HCT116 (cell line): ENCODE measurements around the gene MUC21. TPM values are rescaled to one million over a fixed set of nuclear protein-coding genes. Genes with fewer than 3 reads are reported as not detected.

Source experiments
- ATAC-seq: fragments of 200-7000 bp; cut with Tn5 transposase; 2 replicates; pipeline ENCODE4 v1.9.1; 2020; ENCODE audit warnings: mild to moderate bottlenecking, moderate library complexity
- BruUV-seq: library from RNA; stranded (reverse); fragments of 400-500 nt; replicated peaks from 2 replicates; lab custom pipeline; 2021; lab: Mats Ljungman, UMichigan
- CTCF ChIA-PET: fragments of 300-600 bp; sonication (Branson Sonifier 250); formaldehyde crosslinking; loops from one replicate; lab custom pipeline; 2021; ENCODE audit warnings: antibody characterized with exemption; lab: Charles Lee
- POLR2A ChIA-PET: fragments of 300-600, 350-600 bp; sonication (Branson Sonifier 250); formaldehyde crosslinking; loops from one replicate; lab custom pipeline; 2021; ENCODE audit warnings: antibody characterized with exemption; lab: Charles Lee
- RAD21 ChIA-PET, 2 experiments: fragments of 300-600 bp; sonication (Branson Sonifier 250); formaldehyde crosslinking; loops; one replicate each; lab custom pipeline; 2023; ENCODE audit warnings: low total read pairs in 2 of 2; ENCODE audit not compliant: uncharacterized antibody in 2 of 2, unreplicated experiment in 2 of 2, low non-redundant PET in 1 of 2; lab: Charles Lee
- DNase-seq: peaks from one replicate; pipeline ENCODE4 v3.0.0-alpha.2; 2010; ENCODE audit warnings: low read depth, low spot score
- H2AFZ ChIP-seq: fragments of 200-600 bp; shearing (Covaris generic), sonication (generic); 2 replicates; pipeline ENCODE4 v1.6.1; 2017; ENCODE audit warnings: low read depth, mixed run types, mixed read lengths, antibody characterized with exemption, low read length; ENCODE audit not compliant: poor library complexity, severe bottlenecking
- H3K27ac ChIP-seq: 2 replicates; pipeline ENCODE4 v1.5.1; 2012; ENCODE audit warnings: low read depth, low read length
- H3K27me3 ChIP-seq: fragments of 200-600 bp; sonication (generic); 2 replicates; pipeline ENCODE4 v1.6.1; 2016; ENCODE audit warnings: mixed run types, low read length, mixed read lengths; ENCODE audit not compliant: insufficient read depth
- H3K36me3 ChIP-seq, 2 experiments: fragments of 200-500 bp in 1 of 2; fragments of 200-600 bp in 1 of 2; sonication (Bioruptor generic) in 1 of 2; sonication (generic) in 1 of 2; 2 replicates each; pipeline versions ENCODE4 v1.5.1 to v1.6.1; 2014 to 2016; ENCODE audit warnings: low read length in 2 of 2, inconsistent platforms in 1 of 2, mixed read lengths in 1 of 2, mixed run types in 1 of 2; ENCODE audit not compliant: insufficient read depth in 2 of 2, control insufficient read depth in 1 of 2
- H3K4me1 ChIP-seq, 2 experiments: fragments of 200-600 bp in 1 of 2; sonication (generic) in 1 of 2; 2 replicates each; pipeline versions ENCODE4 v1.5.1 to v1.6.1; 2012 to 2017; ENCODE audit warnings: low read length in 2 of 2, inconsistent platforms in 1 of 2, mild to moderate bottlenecking in 1 of 2, mixed read lengths in 1 of 2, mixed run types in 1 of 2, moderate library complexity in 1 of 2; ENCODE audit not compliant: insufficient read depth in 2 of 2, control insufficient read depth in 1 of 2
- H3K4me2 ChIP-seq: fragments of 200-600 bp; sonication (generic); 2 replicates; pipeline ENCODE4 v1.6.1; 2017; ENCODE audit warnings: mixed run types, low read length, mixed read lengths
- H3K4me3 ChIP-seq, 2 experiments: fragments of 200-600 bp in 1 of 2; sonication (generic) in 1 of 2; replicated peaks in 1 of 2; 2 replicates each; pipeline ENCODE4 v1.5.1; 2011 to 2016; ENCODE audit warnings: low read length in 2 of 2, control low read depth in 1 of 2, low read depth in 1 of 2, mild to moderate bottlenecking in 1 of 2, mixed read lengths in 1 of 2, mixed run types in 1 of 2
- H3K79me2 ChIP-seq: fragments of 200-600 bp; sonication (generic); 2 replicates; pipeline ENCODE4 v1.6.1; 2017; ENCODE audit warnings: mild to moderate bottlenecking, mixed run types, low read length, moderate library complexity, mixed read lengths; ENCODE audit not compliant: insufficient read depth
- H3K9ac ChIP-seq: fragments of 200-600 bp; sonication (generic); 2 replicates; pipeline ENCODE4 v1.6.1; 2016; ENCODE audit warnings: low read length, mixed read lengths
- H3K9me2 ChIP-seq: fragments of 200-600 bp; sonication (generic), shearing (Covaris generic); 2 replicates; pipeline ENCODE4 v1.6.1; 2017; ENCODE audit warnings: mixed run types, mild to moderate bottlenecking, moderate library complexity; ENCODE audit not compliant: insufficient read depth
- H3K9me3 ChIP-seq, 2 experiments: fragments of 200-500 bp in 1 of 2; fragments of 200-600 bp in 1 of 2; sonication (Bioruptor generic) in 1 of 2; sonication (generic) in 1 of 2; 2 replicates each; pipeline ENCODE4 v1.6.1; 2014 to 2017; ENCODE audit warnings: low read length in 2 of 2, mixed read lengths in 2 of 2, inconsistent platforms in 1 of 2, low read depth in 1 of 2, mild to moderate bottlenecking in 1 of 2, mixed run types in 1 of 2, moderate library complexity in 1 of 2; ENCODE audit not compliant: control insufficient read depth in 1 of 2, insufficient read depth in 1 of 2
- H4K20me1 ChIP-seq: fragments of 200-600 bp; sonication (generic), shearing (Covaris generic); 2 replicates; pipeline ENCODE4 v1.6.1; 2017; ENCODE audit warnings: mixed run types, mild to moderate bottlenecking, moderate library complexity; ENCODE audit not compliant: insufficient read depth
- CBX3 ChIP-seq: IDR thresholded peaks from 2 replicates; pipeline ENCODE4 v1.6.1; 2012; ENCODE audit warnings: low read depth
- CEBPB ChIP-seq: IDR thresholded peaks from 2 replicates; pipeline ENCODE4 v1.6.1; 2012; ENCODE audit warnings: low read depth
- CTCF ChIP-seq, 3 experiments: fragments of 200-600 bp in 1 of 3; sonication (generic) in 1 of 3; IDR thresholded peaks in 2 of 3; conservative IDR thresholded peaks in 1 of 3; 2 replicates each; pipeline ENCODE4 v1.5.1; 2012 to 2017; ENCODE audit warnings: low read depth in 2 of 3, low read length in 2 of 3, antibody characterized with exemption in 1 of 3, borderline replicate concordance in 1 of 3, control low read depth in 1 of 3, mild to moderate bottlenecking in 1 of 3, mixed read lengths in 1 of 3, mixed run types in 1 of 3, moderate library complexity in 1 of 3; ENCODE audit not compliant: insufficient read depth in 1 of 3
- EGR1 ChIP-seq: IDR thresholded peaks from 2 replicates; pipeline ENCODE4 v1.6.1; 2012; ENCODE audit warnings: low read depth
- ELF1 ChIP-seq: IDR thresholded peaks from 2 replicates; pipeline ENCODE4 v1.6.1; 2012; ENCODE audit warnings: low read depth, borderline replicate concordance
- EZH2phosphoT487 ChIP-seq: fragments of 200-600 bp; IDR thresholded peaks from 2 replicates; pipeline ENCODE4 v1.6.1; 2018; ENCODE audit warnings: antibody characterized with exemption, borderline replicate concordance
- POLR2AphosphoS5 ChIP-seq: IDR thresholded peaks from 2 replicates; pipeline ENCODE4 v1.6.1; 2011; ENCODE audit warnings: mild to moderate bottlenecking, low read depth, low read length, moderate library complexity
- SIN3A ChIP-seq: IDR thresholded peaks from 2 replicates; pipeline ENCODE4 v1.6.1; 2012; ENCODE audit warnings: low read depth
- SP1 ChIP-seq: IDR thresholded peaks from 2 replicates; pipeline ENCODE4 v1.6.1; 2012; ENCODE audit warnings: low read depth
- SRF ChIP-seq: IDR thresholded peaks from 2 replicates; pipeline ENCODE4 v1.6.1; 2012; ENCODE audit warnings: low read depth
- TCF7L2 ChIP-seq: IDR thresholded peaks from 2 replicates; pipeline ENCODE4 v1.7.0; 2011; ENCODE audit warnings: borderline replicate concordance, inconsistent platforms; ENCODE audit not compliant: insufficient read depth, insufficient read length; ENCODE audit errors: extremely low read depth
- ZFX ChIP-seq: fragments of 450-650 bp; IDR thresholded peaks from 2 replicates; pipeline ENCODE4 v1.6.1; 2017
- ZNF274 ChIP-seq: fragments of 200-500 bp; sonication (Bioruptor generic); IDR thresholded peaks from 2 replicates; pipeline ENCODE4 v1.6.1; 2014; ENCODE audit warnings: mild to moderate bottlenecking, low read depth, low read length, inconsistent platforms
- intact Hi-C: fragments of 100-400 bp; cut with micrococcal nuclease; formaldehyde crosslinking; loops from 2 replicates; pipeline ENCODE4 v1.10.0; 2022
- total RNA-seq: library from RNA; stranded (reverse); gene quantifications from one replicate; pipeline ENCODE4 v1.2.1, GENCODE V29; 2021; ENCODE audit not compliant: unreplicated experiment
- TF ChIP-seq, protein P1 (sequence below): IDR thresholded peaks from 2 replicates; pipeline ENCODE4 v1.6.1; 2012
- TF ChIP-seq, protein P2 (sequence below): IDR thresholded peaks from 2 replicates; pipeline ENCODE4 v1.6.1; 2012; ENCODE audit warnings: low read depth
- TF ChIP-seq, protein P3 (sequence below): IDR thresholded peaks from 2 replicates; pipeline ENCODE4 v1.6.1; 2012

The MUC21 gene
- total RNA-seq, 1 experiment from 2014 or later, result not detected

DNA sequence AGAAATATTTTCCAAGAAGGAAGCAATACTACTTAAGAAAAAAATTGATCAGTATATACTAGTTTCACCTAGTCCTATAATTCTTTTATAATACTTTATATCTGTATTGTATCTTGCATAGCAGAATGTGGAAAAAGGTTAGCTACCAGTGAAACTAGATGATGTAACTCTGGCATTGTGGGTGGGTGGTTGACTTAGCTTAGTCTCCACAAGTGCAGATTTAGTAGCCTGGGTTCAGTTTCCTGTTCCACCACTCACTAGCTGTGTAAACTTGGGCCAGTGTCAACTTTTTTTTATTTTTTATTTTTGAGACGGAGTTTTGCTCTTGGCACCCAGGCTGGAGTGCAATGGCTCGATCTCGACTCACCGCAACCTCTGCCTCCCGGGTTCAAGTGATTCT is 2.0 kb downstream of the MUC21 start:
- ChIA-PET CTCF (no interaction called here), RAD21 (no interaction called here), POLR2A (no interaction called here)
- H3K9ac ChIP-seq, result no peak overlapping the region
- H4K20me1 ChIP-seq, result no peaks in the 10 kb centered on the region
- TF ChIP-seq SIN3A (no peak), SRF (no peak), ZNF274 (no peak), ZFX (no peak)
- H3K36me3 ChIP-seq, result no peaks in the 10 kb centered on the region
- no peaks in the 10 kb centered on the region for H3K79me2 ChIP-seq
- H3K27me3 ChIP-seq, result no peaks in the 10 kb centered on the region
- no peak for ATAC-seq
- no peak for DNase-seq
- no TSS peak for BruUV-seq
- peaks cover 8 to 9% of the 10 kb centered on the region in 2 experiments; a peak in 3 of 4 replicates for H3K4me1 ChIP-seq
- H3K27ac ChIP-seq, result no peak overlapping the region
- H2AFZ ChIP-seq, result no peak overlapping the region
- H3K4me3 ChIP-seq, result no peak overlapping the region
- no peak overlapping the region for H3K4me2 ChIP-seq
- H3K9me3 ChIP-seq, result no peaks in the 10 kb centered on the region
- intact Hi-C loops, result no loop called here
- no peaks in the 10 kb centered on the region for H3K9me2 ChIP-seq

GRCh38 chr6:30987304-30987703 is 3.8 kb downstream of the MUC21 start:
- Histone ChIP-seq H3K4me2 (no peak overlapping the region), H3K9ac (no peak overlapping the region), H3K4me3 (no peak overlapping the region), H3K27ac (no peak overlapping the region), H3K36me3 (no peaks in the 10 kb centered on the region), H3K9me3 (no peaks in the 10 kb centered on the region), H3K27me3 (no peaks in the 10 kb centered on the region), H3K9me2 (no peaks in the 10 kb centered on the region)
- RAD21 ChIA-PET, result no interaction called here
- no peak for DNase-seq
- BruUV-seq, result no TSS peak
- TF ChIP-seq ELF1, result no peak
- TF ChIP-seq, protein P1, sequence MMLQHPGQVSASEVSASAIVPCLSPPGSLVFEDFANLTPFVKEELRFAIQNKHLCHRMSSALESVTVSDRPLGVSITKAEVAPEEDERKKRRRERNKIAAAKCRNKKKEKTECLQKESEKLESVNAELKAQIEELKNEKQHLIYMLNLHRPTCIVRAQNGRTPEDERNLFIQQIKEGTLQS, result no peak
- no peak for TF ChIP-seq CEBPB
- TF ChIP-seq SP1, result no peak
- no peak for TF ChIP-seq CBX3
- TF ChIP-seq EZH2phosphoT487, result no peak
- no peak for TF ChIP-seq EGR1
- TF ChIP-seq, protein P2, sequence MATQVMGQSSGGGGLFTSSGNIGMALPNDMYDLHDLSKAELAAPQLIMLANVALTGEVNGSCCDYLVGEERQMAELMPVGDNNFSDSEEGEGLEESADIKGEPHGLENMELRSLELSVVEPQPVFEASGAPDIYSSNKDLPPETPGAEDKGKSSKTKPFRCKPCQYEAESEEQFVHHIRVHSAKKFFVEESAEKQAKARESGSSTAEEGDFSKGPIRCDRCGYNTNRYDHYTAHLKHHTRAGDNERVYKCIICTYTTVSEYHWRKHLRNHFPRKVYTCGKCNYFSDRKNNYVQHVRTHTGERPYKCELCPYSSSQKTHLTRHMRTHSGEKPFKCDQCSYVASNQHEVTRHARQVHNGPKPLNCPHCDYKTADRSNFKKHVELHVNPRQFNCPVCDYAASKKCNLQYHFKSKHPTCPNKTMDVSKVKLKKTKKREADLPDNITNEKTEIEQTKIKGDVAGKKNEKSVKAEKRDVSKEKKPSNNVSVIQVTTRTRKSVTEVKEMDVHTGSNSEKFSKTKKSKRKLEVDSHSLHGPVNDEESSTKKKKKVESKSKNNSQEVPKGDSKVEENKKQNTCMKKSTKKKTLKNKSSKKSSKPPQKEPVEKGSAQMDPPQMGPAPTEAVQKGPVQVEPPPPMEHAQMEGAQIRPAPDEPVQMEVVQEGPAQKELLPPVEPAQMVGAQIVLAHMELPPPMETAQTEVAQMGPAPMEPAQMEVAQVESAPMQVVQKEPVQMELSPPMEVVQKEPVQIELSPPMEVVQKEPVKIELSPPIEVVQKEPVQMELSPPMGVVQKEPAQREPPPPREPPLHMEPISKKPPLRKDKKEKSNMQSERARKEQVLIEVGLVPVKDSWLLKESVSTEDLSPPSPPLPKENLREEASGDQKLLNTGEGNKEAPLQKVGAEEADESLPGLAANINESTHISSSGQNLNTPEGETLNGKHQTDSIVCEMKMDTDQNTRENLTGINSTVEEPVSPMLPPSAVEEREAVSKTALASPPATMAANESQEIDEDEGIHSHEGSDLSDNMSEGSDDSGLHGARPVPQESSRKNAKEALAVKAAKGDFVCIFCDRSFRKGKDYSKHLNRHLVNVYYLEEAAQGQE, result no peak
- no peak for TF ChIP-seq CTCF (IDR thresholded peaks at IDR 0.05 in 2 of 3, conservative IDR thresholded peaks at IDR 0.05 in 1 of 3; ENCODE audit: borderline replicate concordance in 1 of 3, insufficient read depth in 1 of 3, low read depth in 2 of 3, low read length in 2 of 3)
- TF ChIP-seq, protein P3, sequence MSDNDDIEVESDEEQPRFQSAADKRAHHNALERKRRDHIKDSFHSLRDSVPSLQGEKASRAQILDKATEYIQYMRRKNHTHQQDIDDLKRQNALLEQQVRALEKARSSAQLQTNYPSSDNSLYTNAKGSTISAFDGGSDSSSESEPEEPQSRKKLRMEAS, result no peak
- TF ChIP-seq TCF7L2, result no peak
- TF ChIP-seq SRF, result no peak
- TF ChIP-seq POLR2AphosphoS5, result no peak
- TF ChIP-seq, all 23 proteins: peak for 0
- Histone ChIP-seq H4K20me1 (no peaks in the 10 kb centered on the region), H3K79me2 (no peaks in the 10 kb centered on the region), H3K4me1 (peaks cover 2 to 3% of the 10 kb centered on the region in 2 experiments; a peak in 3 of 4 replicates), H2AFZ (no peak overlapping the region)
- ChIA-PET POLR2A (no interaction called here), CTCF (no interaction called here)
- intact Hi-C loops, result no loop called here
- ATAC-seq, result no peak
